HepG2 (cell line): ENCODE data around the gene ATG16L2. TPM values are rescaled to one million over a fixed set of nuclear protein-coding genes. Genes with fewer than 3 reads are reported as not detected.

ENCODE experiments used
- ARID5B ChIP-seq: IDR thresholded peaks from 2 replicates; pipeline ENCODE4 v1.4.0; 2020; ENCODE audit warnings: mild to moderate bottlenecking, missing genetic modification reagents
- FOXP1 ChIP-seq, 2 experiments: fragments of 450-650 bp in 1 of 2; IDR thresholded peaks; 2 replicates each; pipeline ENCODE4 v1.6.1; 2017 to 2018; ENCODE audit warnings: antibody characterized with exemption in 1 of 2
- HCFC1 ChIP-seq: fragments of 150-350 bp; IDR thresholded peaks from 2 replicates; pipeline ENCODE4 v1.6.1; 2014; ENCODE audit warnings: low read depth, low read length
- HIC2 ChIP-seq: sonication (generic); formaldehyde crosslinking; IDR thresholded peaks from 2 replicates; pipeline ENCODE4 v1.9.0; 2022; ENCODE audit warnings: low read depth, missing genetic modification reagents
- HNRNPLL ChIP-seq: fragments of 200-400 bp; formaldehyde crosslinking; IDR thresholded peaks from 2 replicates; pipeline ENCODE4 v1.6.1; 2017; ENCODE audit warnings: mild to moderate bottlenecking, low read depth, low read length; ENCODE audit not compliant: poor library complexity, severe bottlenecking
- ISX ChIP-seq: sonication (generic); formaldehyde crosslinking; conservative IDR thresholded peaks from 2 replicates; pipeline ENCODE4 v1.5.0; 2020; ENCODE audit warnings: missing genetic modification reagents
- MLLT10 ChIP-seq: sonication (generic); formaldehyde crosslinking; IDR thresholded peaks from 2 replicates; pipeline ENCODE4 v1.4.0; 2020; ENCODE audit warnings: missing genetic modification reagents
- MXD1 ChIP-seq: sonication (generic); formaldehyde crosslinking; IDR thresholded peaks from 2 replicates; pipeline ENCODE4 v1.4.0; 2020; ENCODE audit warnings: mild to moderate bottlenecking, missing genetic modification reagents
- SAP130 ChIP-seq: IDR thresholded peaks from 2 replicates; pipeline ENCODE4 v1.6.1; 2016; ENCODE audit warnings: low read depth
- TEAD3 ChIP-seq: optimal IDR thresholded peaks from 2 replicates; pipeline ENCODE3; 2016; ENCODE audit warnings: borderline replicate concordance
- ZFX ChIP-seq: sonication (generic); formaldehyde crosslinking; IDR thresholded peaks from 2 replicates; pipeline ENCODE4 v1.4.0; 2020; ENCODE audit warnings: mild to moderate bottlenecking, low read depth, missing genetic modification reagents, moderate library complexity
- ZNF17 ChIP-seq: sonication (generic); formaldehyde crosslinking; IDR thresholded peaks from 2 replicates; pipeline ENCODE4 v1.5.0; 2020; ENCODE audit warnings: mild to moderate bottlenecking, missing genetic modification reagents
- ZNF431 ChIP-seq: sonication (generic); formaldehyde crosslinking; IDR thresholded peaks from 2 replicates; pipeline ENCODE4 v1.9.0; 2022; ENCODE audit warnings: missing genetic modification reagents, low read depth, mild to moderate bottlenecking, borderline replicate concordance
- ZNF510 ChIP-seq: sonication (generic); formaldehyde crosslinking; IDR thresholded peaks from 2 replicates; pipeline ENCODE4 v1.4.0; 2020; ENCODE audit warnings: low read depth, mild to moderate bottlenecking, missing genetic modification reagents
- ZNF678 ChIP-seq: sonication (generic); formaldehyde crosslinking; IDR thresholded peaks from 2 replicates; pipeline ENCODE4 v1.4.0; 2020; ENCODE audit warnings: mild to moderate bottlenecking, missing genetic modification reagents
- polyA plus RNA-seq, 8 experiments: library from polyadenylated mRNA; depleted of rRNA in 3 of 8; stranded (reverse) in 7 of 8; unstranded in 1 of 8; fragments of >200 nt; fragmentation: Illumina TruSeq in 4 of 8; extraction: Trizol in 4 of 8; gene quantifications; 2 replicates each; pipeline versions ENCODE4 v1.2.1 to v1.2.3, GENCODE V29; 2011 to 2016; ENCODE audit warnings: low read depth in 4 of 8, missing spikeins in 1 of 8, mixed read lengths in 1 of 8; ENCODE audit not compliant: insufficient read depth in 1 of 8
- total RNA-seq, 5 experiments: library from RNA; depleted of rRNA; stranded (reverse); fragments of >200 nt; fragmentation: Illumina TruSeq; extraction: Trizol; gene quantifications; 2 replicates each; pipeline ENCODE4 v1.2.3, GENCODE V29; 2016; ENCODE audit warnings: low read depth in 1 of 5
- TF ChIP-seq, protein P1 (sequence below): sonication (generic); formaldehyde crosslinking; IDR thresholded peaks from 2 replicates; pipeline ENCODE4 v1.4.0; 2020; ENCODE audit warnings: missing genetic modification reagents
- TF ChIP-seq, protein P2 (sequence below): IDR thresholded peaks from 2 replicates; pipeline ENCODE4 v1.6.1; 2016

The ATG16L2 gene
- total and polyA plus RNA-seq, 2 of the 13 experiments (the other 11 are each of a cell fraction or from before 2014, with no cell fraction given): 6.2 to 14.8 TPM

DNA sequence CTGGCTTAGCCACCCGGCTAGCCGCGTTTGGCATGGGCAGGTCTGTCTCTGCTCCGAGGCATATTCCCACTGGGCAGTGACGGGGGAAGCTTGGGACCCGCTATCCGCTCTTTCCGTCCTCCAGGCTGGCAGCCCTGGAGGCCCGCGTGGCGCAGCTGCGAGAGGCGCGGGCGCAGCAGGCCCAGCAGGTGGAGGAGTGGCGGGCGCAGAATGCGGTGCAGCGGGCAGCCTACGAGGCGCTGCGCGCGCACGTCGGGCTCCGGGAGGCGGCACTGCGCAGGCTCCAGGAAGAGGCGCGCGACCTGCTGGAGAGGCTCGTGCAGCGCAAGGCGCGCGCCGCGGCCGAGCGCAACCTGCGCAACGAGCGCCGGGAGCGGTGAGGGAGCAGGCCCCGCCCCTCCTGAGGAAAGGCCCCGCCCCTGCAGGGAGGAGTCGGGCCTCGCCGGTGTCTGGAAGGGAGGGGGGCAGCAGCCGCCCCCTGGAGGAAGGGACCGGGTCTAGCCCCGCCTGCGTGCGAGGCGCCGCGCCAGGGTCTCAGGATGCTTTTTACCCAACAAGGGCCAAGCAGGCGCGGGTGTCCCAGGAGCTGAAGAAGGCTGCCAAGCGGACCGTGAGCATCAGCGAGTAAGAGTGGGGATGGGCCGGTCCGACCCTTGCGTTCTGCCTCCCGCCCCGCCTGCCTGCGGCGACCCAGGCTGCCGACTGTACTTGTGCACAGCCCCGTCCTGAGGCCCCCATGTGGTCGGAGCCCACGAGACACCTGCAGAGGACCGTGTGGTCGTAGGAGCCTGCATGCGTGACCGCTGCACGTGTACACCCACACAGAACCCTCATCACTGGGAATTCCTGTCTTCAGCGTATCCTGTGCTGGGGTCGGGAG is 7.9 kb downstream of the ATG16L2 start (continued):
- TF ChIP-seq MXD1 (0 out of 2 replicates have a peak, but pooled peaks have one; percentile 4), ZNF17 (no peak), ZFX (peak; percentile 70), HNRNPLL (peak; percentile 100), ZNF510 (CRISPR knock-in tag) (no peak), TEAD3 (CRISPR knock-in tag) (no peak), ISX (CRISPR knock-in tag) (no peak), HCFC1 (no peak), MLLT10 (no peak), FOXP1 (IDR thresholded peaks at IDR 0.05) (no peak), FOXP1 (CRISPR knock-in tag; IDR thresholded peaks at IDR 0.05) (no peak), SAP130 (peak; percentile 27; the same call in 1 of the 2 replicates), HIC2 (no peak), ZNF431 (CRISPR knock-in tag) (no peak), ZNF678 (CRISPR knock-in tag) (no peak), ARID5B (CRISPR knock-in tag) (0 out of 2 replicates have a peak, but pooled peaks have one; percentile 8)
- TF ChIP-seq, protein P1, sequence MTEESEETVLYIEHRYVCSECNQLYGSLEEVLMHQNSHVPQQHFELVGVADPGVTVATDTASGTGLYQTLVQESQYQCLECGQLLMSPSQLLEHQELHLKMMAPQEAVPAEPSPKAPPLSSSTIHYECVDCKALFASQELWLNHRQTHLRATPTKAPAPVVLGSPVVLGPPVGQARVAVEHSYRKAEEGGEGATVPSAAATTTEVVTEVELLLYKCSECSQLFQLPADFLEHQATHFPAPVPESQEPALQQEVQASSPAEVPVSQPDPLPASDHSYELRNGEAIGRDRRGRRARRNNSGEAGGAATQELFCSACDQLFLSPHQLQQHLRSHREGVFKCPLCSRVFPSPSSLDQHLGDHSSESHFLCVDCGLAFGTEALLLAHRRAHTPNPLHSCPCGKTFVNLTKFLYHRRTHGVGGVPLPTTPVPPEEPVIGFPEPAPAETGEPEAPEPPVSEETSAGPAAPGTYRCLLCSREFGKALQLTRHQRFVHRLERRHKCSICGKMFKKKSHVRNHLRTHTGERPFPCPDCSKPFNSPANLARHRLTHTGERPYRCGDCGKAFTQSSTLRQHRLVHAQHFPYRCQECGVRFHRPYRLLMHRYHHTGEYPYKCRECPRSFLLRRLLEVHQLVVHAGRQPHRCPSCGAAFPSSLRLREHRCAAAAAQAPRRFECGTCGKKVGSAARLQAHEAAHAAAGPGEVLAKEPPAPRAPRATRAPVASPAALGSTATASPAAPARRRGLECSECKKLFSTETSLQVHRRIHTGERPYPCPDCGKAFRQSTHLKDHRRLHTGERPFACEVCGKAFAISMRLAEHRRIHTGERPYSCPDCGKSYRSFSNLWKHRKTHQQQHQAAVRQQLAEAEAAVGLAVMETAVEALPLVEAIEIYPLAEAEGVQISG (CRISPR knock-in tag): peak; percentile 44; the same call in 1 of the 2 replicates
- TF ChIP-seq, protein P2, sequence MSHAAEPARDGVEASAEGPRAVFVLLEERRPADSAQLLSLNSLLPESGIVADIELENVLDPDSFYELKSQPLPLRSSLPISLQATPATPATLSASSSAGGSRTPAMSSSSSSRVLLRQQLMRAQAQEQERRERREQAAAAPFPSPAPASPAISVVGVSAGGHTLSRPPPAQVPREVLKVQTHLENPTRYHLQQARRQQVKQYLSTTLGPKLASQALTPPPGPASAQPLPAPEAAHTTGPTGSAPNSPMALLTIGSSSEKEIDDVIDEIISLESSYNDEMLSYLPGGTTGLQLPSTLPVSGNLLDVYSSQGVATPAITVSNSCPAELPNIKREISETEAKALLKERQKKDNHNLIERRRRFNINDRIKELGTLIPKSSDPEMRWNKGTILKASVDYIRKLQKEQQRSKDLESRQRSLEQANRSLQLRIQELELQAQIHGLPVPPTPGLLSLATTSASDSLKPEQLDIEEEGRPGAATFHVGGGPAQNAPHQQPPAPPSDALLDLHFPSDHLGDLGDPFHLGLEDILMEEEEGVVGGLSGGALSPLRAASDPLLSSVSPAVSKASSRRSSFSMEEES (CRISPR knock-in tag): no peak
